Testis (tissue), 3 donors: ENCODE results near the gene CERS5. TPM values are rescaled to one million over a fixed set of nuclear protein-coding genes. Genes with fewer than 3 reads are reported as not detected.

Experiments used
- DNase-seq: peaks from one replicate; pipeline ENCODE4 v3.0.0-alpha.2; 2019
- H3K27ac ChIP-seq, 2 donors: fragments of 200-600 bp; sonication (generic); one replicate each; pipeline ENCODE4 v1.5.1; 2019
- H3K27me3 ChIP-seq: fragments of 200-600 bp; sonication (generic); one replicate; pipeline ENCODE4 v1.5.1; 2019
- H3K36me3 ChIP-seq: fragments of 200-600 bp; sonication (generic); one replicate; pipeline ENCODE4 v1.5.1; 2017; ENCODE audit warnings: low read depth; ENCODE audit errors: missing control alignments
- H3K4me1 ChIP-seq: fragments of 200-600 bp; sonication (generic); one replicate; pipeline ENCODE4 v1.5.1; 2019
- H3K4me3 ChIP-seq, 2 donors: fragments of 200-600 bp; sonication (generic); one replicate each; pipeline ENCODE4 v1.5.1; 2017 to 2019
- H3K9me3 ChIP-seq: fragments of 200-600 bp; sonication (generic); one replicate; pipeline ENCODE4 v1.5.1; 2017
- POLR2A ChIP-seq: fragments of 450-650 bp; IDR thresholded peaks from one replicate; pipeline ENCODE4 v1.6.1; 2017; ENCODE audit warnings: antibody characterized with exemption, mild to moderate bottlenecking, moderate library complexity
- whole genome bisulfite sequencing, 2 donors: methylation state at CpG; one replicate each; pipeline ENCODE4 v1.1.5; 2018; 5-methylcytosine and 5-hydroxymethylcytosine counted together
- intact Hi-C: fragments of 100-400 bp; cut with DNase I; formaldehyde crosslinking; loops from one replicate; pipeline ENCODE4 v1.15.1; 2023; ENCODE audit warnings: low total_unique reads
- polyA plus RNA-seq: library from polyadenylated mRNA; stranded (reverse); fragments of 350-450 nt; fragmentation: Illumina TruSeq; extraction: RNeasy Lipid Tissue Mini Kit (QIAGEN cat#74804); gene quantifications from one replicate; pipeline ENCODE4 v1.2.3, GENCODE V29; 2014; ENCODE audit warnings: low read depth, low replicate concordance; ENCODE audit not compliant: insufficient read depth
- total RNA-seq, 2 donors: library from RNA; depleted of rRNA; stranded (reverse); fragments of >200 nt; gene quantifications; one replicate each; pipeline ENCODE4 v1.2.3, GENCODE V29; 2016
- TF ChIP-seq, protein P1 (sequence below), 3 experiments: fragments of 450-650 bp in 2 of 3; fragments of 200-600 bp in 1 of 3; sonication (generic) in 1 of 3; IDR thresholded peaks; one replicate each; pipeline ENCODE4 v1.5.1; 2016 to 2019; ENCODE audit warnings: antibody characterized with exemption in 3 of 3, mild to moderate bottlenecking in 2 of 3, moderate library complexity in 1 of 3

CERS5 gene
- total and polyA plus RNA-seq, 3 donors from 2014 or later = 33.5 to 36.5 (median 34.3) TPM

- intact Hi-C loops = loop anchor here (10.0 kb wide), 1 partner anchor 71 kb away; no protein-coding TSS in a partner anchor
- no peak within 1 kb of the TSS for H3K4me3 ChIP-seq
- 32 to 56% methylated on average over 11 to 13 of the region's 13 CpGs for WGBS, 2 donors
- peaks cover 27% of the 10 kb centered on the region for H3K4me1 ChIP-seq
- H3K36me3 ChIP-seq = no peaks in the 10 kb centered on the region
- peak within 1 kb of the TSS in 1 of 2 donors; percentile 20 for H3K27ac ChIP-seq
- no peak for TF ChIP-seq POLR2A
- TF ChIP-seq, protein P1, sequence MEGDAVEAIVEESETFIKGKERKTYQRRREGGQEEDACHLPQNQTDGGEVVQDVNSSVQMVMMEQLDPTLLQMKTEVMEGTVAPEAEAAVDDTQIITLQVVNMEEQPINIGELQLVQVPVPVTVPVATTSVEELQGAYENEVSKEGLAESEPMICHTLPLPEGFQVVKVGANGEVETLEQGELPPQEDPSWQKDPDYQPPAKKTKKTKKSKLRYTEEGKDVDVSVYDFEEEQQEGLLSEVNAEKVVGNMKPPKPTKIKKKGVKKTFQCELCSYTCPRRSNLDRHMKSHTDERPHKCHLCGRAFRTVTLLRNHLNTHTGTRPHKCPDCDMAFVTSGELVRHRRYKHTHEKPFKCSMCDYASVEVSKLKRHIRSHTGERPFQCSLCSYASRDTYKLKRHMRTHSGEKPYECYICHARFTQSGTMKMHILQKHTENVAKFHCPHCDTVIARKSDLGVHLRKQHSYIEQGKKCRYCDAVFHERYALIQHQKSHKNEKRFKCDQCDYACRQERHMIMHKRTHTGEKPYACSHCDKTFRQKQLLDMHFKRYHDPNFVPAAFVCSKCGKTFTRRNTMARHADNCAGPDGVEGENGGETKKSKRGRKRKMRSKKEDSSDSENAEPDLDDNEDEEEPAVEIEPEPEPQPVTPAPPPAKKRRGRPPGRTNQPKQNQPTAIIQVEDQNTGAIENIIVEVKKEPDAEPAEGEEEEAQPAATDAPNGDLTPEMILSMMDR (IDR thresholded peaks at IDR 0.05) = no peak
- H3K9me3 ChIP-seq = no peaks in the 10 kb centered on the region
- no peaks in the 10 kb centered on the region for H3K27me3 ChIP-seq
- peak; percentile 77 for DNase-seq
Observed at GRCh38 chr12:50103767-50104321, 63.3 kb downstream of the CERS5 start, which contains the start of gene GPD1. TSS of gene GPD1 (plus strand) at chr12:50104008. CDS start at chr12:50104051, 43 bp downstream.

DNA sequence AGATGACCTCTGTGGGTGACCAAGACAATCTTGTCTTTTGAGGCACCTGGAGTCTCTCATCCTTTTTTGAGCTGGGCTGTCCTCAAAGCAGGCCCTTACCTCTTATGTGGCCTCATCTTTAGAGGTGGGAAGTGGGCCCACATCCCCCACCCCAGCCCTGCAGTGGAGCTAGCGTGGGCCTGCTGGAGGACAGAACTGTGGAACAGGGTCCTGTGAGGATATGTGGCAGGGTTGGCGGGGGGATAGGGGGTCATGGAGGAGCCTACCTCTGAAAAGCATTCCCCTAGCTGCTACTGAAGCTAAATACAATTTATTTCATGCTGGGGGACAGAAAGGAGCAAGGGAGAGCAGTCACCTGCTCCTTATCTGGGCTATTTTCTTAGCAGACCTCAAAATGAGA lies 63.8 kb downstream of the CERS5 start:
- no peaks in the 10 kb centered on the region for H3K36me3 ChIP-seq
- TF ChIP-seq, protein P1 (IDR thresholded peaks at IDR 0.05) = no peak
- no peak for TF ChIP-seq POLR2A
- H3K27ac ChIP-seq = peak overlapping the region in 1 of 2 donors; percentile 20
- WGBS, 2 donors = 76 to 94% methylated on average over 2 of the region's 2 CpGs
- H3K4me3 ChIP-seq = no peak overlapping the region
- peaks cover 27% of the 10 kb centered on the region for H3K4me1 ChIP-seq
- DNase-seq = no peak
- H3K9me3 ChIP-seq = no peaks in the 10 kb centered on the region
- intact Hi-C loops = loop anchor here (10.0 kb wide), 1 partner anchor 71 kb away; no protein-coding TSS in a partner anchor
- H3K27me3 ChIP-seq = no peaks in the 10 kb centered on the region

DNA sequence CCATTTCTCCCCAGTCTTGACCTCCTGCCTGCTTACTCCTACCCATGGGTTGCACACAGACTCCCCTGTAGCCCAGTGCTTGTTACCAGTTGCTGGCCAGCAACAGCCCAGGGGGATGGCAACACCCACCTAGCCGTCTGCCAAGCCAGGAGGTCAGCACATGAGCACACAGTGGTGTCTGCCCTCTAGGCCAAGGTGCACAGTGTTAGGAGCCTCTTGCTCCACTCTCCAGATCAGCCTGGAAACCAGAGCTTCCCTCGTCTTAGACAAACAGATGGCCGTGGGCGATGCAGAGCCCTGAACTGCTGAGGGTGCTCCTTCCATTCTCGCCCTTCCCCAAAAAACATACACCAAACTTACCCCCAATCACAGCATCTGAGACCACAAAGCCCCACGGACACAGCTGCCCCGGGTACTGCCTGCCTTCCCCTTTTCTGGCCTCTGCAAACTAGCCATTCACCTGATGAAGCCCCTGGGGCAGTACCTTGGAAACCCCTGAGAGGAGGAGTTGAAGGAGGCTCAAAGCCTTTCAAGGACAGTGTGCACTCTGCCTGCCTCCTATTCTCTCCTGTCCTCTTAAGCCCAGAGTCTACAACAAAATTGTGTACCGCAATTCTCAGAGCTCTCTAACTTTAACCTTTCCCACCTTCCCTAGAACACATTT lies 64.4 kb downstream of the CERS5 start:
- no peak for TF ChIP-seq POLR2A
- TF ChIP-seq, protein P1 (IDR thresholded peaks at IDR 0.05) = no peak
- Histone ChIP-seq H3K36me3 (no peaks in the 10 kb centered on the region), H3K4me3 (no peak overlapping the region), H3K27me3 (no peaks in the 10 kb centered on the region), H3K27ac (no peak overlapping the region), H3K4me1 (peaks cover 27% of the 10 kb centered on the region), H3K9me3 (no peaks in the 10 kb centered on the region)
- no peak for DNase-seq
- intact Hi-C loops = loop anchor here (10.0 kb wide), 1 partner anchor 72 kb away; no protein-coding TSS in a partner anchor
- 65 to 69% methylated on average over 8 of the region's 8 CpGs for WGBS, 2 donors

DNA sequence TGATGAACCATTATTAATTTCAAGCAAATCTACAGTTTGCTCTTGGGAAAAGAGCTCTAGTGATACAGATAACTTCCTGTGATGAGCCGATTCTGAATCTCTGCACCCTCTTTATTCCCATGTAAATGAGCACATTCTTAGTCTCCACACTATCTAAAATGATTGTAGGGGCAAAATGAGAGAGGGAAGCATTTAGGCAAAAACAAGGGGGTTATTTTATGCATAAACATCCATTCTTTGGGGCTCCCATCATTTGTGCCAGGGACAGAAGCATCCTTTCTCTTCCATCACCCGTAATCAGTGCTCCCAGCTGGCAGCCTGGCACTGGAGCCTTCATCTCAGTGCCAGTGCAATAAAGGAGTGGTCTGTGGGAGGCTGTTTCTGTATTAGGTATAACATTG lies 65.0 kb downstream of the CERS5 start:
- DNase-seq = no peak
- TF ChIP-seq POLR2A = no peak
- TF ChIP-seq, protein P1 (IDR thresholded peaks at IDR 0.05) = no peak
- intact Hi-C loops = loop anchor here (10.0 kb wide), 1 partner anchor 73 kb away; no protein-coding TSS in a partner anchor
- no peaks in the 10 kb centered on the region for H3K36me3 ChIP-seq
- no peak overlapping the region for H3K27ac ChIP-seq
- peaks cover 27% of the 10 kb centered on the region for H3K4me1 ChIP-seq
- H3K9me3 ChIP-seq = no peaks in the 10 kb centered on the region
- no peaks in the 10 kb centered on the region for H3K27me3 ChIP-seq
- WGBS, 2 donors = 46 to 59% methylated on average over 2 of the region's 2 CpGs
- no peak overlapping the region for H3K4me3 ChIP-seq
